ENCODE measurements around the gene ISG20L2. TPM values are rescaled to one million over a fixed set of nuclear protein-coding genes. Genes with fewer than 3 reads are reported as not detected.

The ISG20L2 gene
- total RNA-seq, 2 experiments from 2014 or later = 48.4 to 65.2 TPM

DNA sequence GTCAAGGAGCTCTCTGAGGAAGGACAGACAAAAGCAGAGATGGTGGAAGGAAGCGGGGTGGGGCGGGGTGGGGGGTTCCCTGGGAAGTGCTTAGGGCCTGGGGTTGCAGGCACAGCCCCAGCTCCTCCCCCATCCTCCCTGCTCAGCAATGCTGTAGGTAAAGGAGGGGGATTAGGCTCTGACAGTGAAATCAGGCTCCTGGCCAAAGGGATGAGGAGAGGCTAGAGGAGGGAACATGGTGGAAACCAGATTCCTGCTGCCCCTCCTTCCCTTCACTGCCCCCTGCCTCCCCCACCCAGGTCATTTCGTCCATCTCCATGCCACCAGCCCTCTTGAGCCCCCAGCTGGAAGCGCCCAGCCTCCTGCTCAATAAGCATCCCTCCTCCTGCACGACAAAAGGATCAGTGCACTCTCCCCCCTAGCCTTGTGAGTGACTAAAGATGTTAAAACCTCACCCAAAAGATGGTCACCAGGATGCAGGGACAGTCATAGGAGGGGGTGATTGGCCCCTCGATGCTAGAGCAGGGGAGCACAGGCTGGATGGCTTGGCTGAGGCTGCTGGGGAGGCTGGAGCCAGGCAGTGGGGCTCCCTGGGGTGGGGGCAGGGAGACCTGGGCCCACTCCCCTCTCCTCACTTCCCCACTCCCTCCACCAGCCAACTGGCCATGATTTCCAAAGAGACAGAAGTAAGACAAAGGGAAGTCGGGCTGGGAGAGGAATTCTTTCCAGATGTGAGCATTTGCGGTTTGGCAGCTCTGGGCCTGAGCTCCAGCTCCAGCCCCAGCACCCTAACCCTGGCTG is 20.9 kb downstream of the ISG20L2 start:
- Mint-ChIP-seq H3K27me3 (peaks cover 18% of the 10 kb centered on the region), H3K27ac (no peak overlapping the region), H3K4me1 (peaks cover 24% of the 10 kb centered on the region), H3K9me3 (ENCODE audit: low read depth) (no peaks in the 10 kb centered on the region), H3K36me3 (ENCODE audit: low read depth) (no peaks in the 10 kb centered on the region), H3K4me3 (no peak overlapping the region)
- POLR2A ChIA-PET = interaction anchor here (0.6 kb wide), 1 partner anchor 21 kb away, joined by 5 read pairs; the partner anchor contains the start of gene ISG20L2
- CTCF ChIA-PET = interaction anchor here (1.0 to 11.2 kb wide), 14 partner anchors 8 to 167 kb away, joined by 3 to 186 read pairs (median 8); partner anchors contain the start of genes HAPLN2, ISG20L2 and METTL25B
- intact Hi-C loops (cut with DNase I, micrococcal nuclease) = loop anchor here in 1 of 2 experiments (2.0 to 5.0 kb wide), 2 partner anchors 17 to 80 kb away; no protein-coding TSS in a partner anchor
- ATAC-seq = no peak
- DNase-seq = no peak

DNA sequence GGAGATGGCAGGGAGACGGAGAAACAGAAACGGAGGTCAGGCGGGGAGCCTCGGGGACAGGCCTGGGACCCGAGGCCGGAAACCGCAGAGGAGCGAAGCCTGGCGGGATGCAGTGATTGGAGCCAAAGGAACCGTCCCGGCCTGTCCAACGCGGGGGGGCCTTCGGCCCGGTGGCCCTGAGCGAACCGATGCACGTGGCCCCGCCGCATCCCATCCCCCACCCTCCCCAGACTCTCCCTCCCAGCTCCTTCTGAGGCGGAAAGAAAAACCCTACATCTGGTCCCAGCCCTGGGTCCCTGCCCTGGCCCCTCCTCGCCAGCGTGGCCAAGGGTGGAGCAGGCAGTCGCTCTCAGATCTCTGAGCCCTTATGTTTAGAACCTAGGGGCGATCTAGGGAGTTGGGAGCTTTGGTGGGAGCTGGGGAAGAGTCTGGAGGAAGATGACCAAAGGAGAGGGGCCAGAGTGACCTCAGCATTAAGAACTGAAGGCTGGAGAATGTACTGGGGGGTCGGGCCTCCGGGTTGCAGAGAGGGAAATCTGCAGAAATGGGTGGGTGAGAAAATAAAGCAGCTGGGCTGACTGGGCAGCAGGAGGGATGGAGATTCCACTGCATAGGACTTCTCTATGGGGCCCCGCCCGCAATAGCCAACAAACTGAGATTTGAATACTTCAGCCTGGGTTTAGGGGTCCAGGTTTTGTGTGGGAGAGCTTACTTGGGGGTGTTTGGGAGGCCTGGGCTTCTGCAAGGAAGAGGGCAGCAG is 21.7 kb downstream of the ISG20L2 start:
- intact Hi-C loops (cut with DNase I, micrococcal nuclease) = loop anchor here (1.0 to 5.0 kb wide), 6 partner anchors 18 to 82 kb away; partner anchors contain the start of genes ISG20L2 (in 1 of the 2) and METTL25B (in 1 of the 2)

GRCh38 chr1:156705918-156706656 is 22.5 kb downstream of the ISG20L2 start:
- peak; percentile 88 for DNase-seq
- Mint-ChIP-seq H3K27me3 (peaks cover 20% of the 10 kb centered on the region), H3K36me3 (ENCODE audit: low read depth) (no peaks in the 10 kb centered on the region), H3K4me1 (peaks cover 24% of the 10 kb centered on the region), H3K4me3 (peak overlapping the region; percentile 71), H3K9me3 (ENCODE audit: low read depth) (no peaks in the 10 kb centered on the region), H3K27ac (peak overlapping the region; percentile 58)
- ATAC-seq = peak; percentile 80
- ChIA-PET CTCF (interaction anchor here (0.6 to 11.2 kb wide), 30 partner anchors 8 to 260 kb away, joined by 3 to 186 read pairs (median 6); partner anchors contain the start of genes HAPLN2, HDGF, ISG20L2 and METTL25B), POLR2A (interaction anchor here (0.6 to 1.0 kb wide), 5 partner anchors 10 to 99 kb away, joined by 3 to 4 read pairs (median 3); partner anchors contain the start of genes ISG20L2 and METTL25B)
- intact Hi-C loops (cut with DNase I, micrococcal nuclease) = loop anchor here (1.0 to 5.0 kb wide), 8 partner anchors 17 to 81 kb away; partner anchors contain the start of genes ISG20L2 (in 1 of the 2) and METTL25B (in 1 of the 2)

More for the DNA sequence above, 21.7 kb downstream of the ISG20L2 start:
- POLR2A ChIA-PET = interaction anchor here (0.6 to 1.0 kb wide), 4 partner anchors 9 to 45 kb away, joined by 3 to 5 read pairs (median 4); partner anchors contain the start of genes ISG20L2 and METTL25B
- no peak for ATAC-seq
- Mint-ChIP-seq H3K27ac (no peak overlapping the region), H3K4me3 (peak overlapping the region; percentile 71), H3K36me3 (ENCODE audit: low read depth) (no peaks in the 10 kb centered on the region), H3K4me1 (peaks cover 24% of the 10 kb centered on the region), H3K9me3 (ENCODE audit: low read depth) (no peaks in the 10 kb centered on the region), H3K27me3 (peaks cover 20% of the 10 kb centered on the region)
- CTCF ChIA-PET = interaction anchor here (0.6 to 11.2 kb wide), 21 partner anchors 9 to 261 kb away, joined by 3 to 186 read pairs (median 8); partner anchors contain the start of genes HAPLN2, ISG20L2, METTL25B and NTRK1
- peak; percentile 41 for DNase-seq

GRCh38 chr1:156705321-156705917 is 23.1 kb downstream of the ISG20L2 start, which contains the start of gene CRABP2:
TSS of gene CRABP2 (minus strand) at chr1:156705583. CDS start at chr1:156705446, 137 bp downstream.
- Mint-ChIP-seq H3K36me3 (ENCODE audit: low read depth) (no peaks in the 10 kb centered on the region), H3K4me3 (peak within 1 kb of the TSS; percentile 71), H3K4me1 (peaks cover 24% of the 10 kb centered on the region), H3K27ac (peak within 1 kb of the TSS; percentile 58), H3K9me3 (ENCODE audit: low read depth) (no peaks in the 10 kb centered on the region), H3K27me3 (peaks cover 22% of the 10 kb centered on the region)
- intact Hi-C loops (cut with DNase I, micrococcal nuclease) = loop anchor here (1.0 to 5.0 kb wide), 4 partner anchors 16 to 78 kb away; no protein-coding TSS in a partner anchor
- peak; percentile 47 for DNase-seq
- peak; percentile 40 for ATAC-seq
- CTCF ChIA-PET = interaction anchor here (0.6 to 11.2 kb wide), 22 partner anchors 8 to 223 kb away, joined by 3 to 186 read pairs (median 8); partner anchors contain the start of genes HAPLN2, HDGF, ISG20L2 and METTL25B
- POLR2A ChIA-PET = interaction anchor here (0.6 to 0.8 kb wide), 2 partner anchors 15 to 100 kb away, joined by 3 to 4 read pairs; no protein-coding TSS in a partner anchor

- intact Hi-C loops (cut with DNase I, micrococcal nuclease) = loop anchor here (1.0 to 5.0 kb wide), 4 partner anchors 16 to 78 kb away; no protein-coding TSS in a partner anchor
- peak; percentile 48 for ATAC-seq
- Mint-ChIP-seq H3K36me3 (ENCODE audit: low read depth) (no peaks in the 10 kb centered on the region), H3K4me3 (peak overlapping the region; percentile 71), H3K9me3 (ENCODE audit: low read depth) (no peaks in the 10 kb centered on the region), H3K27ac (no peak overlapping the region), H3K27me3 (peaks cover 22% of the 10 kb centered on the region), H3K4me1 (peaks cover 24% of the 10 kb centered on the region)
- ChIA-PET POLR2A (no interaction called here), CTCF (interaction anchor here (0.6 to 11.2 kb wide), 19 partner anchors 9 to 223 kb away, joined by 3 to 186 read pairs (median 8); partner anchors contain the start of genes HAPLN2, HDGF, ISG20L2 and METTL25B)
- DNase-seq = peak; percentile 81
Observed at GRCh38 chr1:156704930-156705320, 23.6 kb downstream of the ISG20L2 start.

DNA sequence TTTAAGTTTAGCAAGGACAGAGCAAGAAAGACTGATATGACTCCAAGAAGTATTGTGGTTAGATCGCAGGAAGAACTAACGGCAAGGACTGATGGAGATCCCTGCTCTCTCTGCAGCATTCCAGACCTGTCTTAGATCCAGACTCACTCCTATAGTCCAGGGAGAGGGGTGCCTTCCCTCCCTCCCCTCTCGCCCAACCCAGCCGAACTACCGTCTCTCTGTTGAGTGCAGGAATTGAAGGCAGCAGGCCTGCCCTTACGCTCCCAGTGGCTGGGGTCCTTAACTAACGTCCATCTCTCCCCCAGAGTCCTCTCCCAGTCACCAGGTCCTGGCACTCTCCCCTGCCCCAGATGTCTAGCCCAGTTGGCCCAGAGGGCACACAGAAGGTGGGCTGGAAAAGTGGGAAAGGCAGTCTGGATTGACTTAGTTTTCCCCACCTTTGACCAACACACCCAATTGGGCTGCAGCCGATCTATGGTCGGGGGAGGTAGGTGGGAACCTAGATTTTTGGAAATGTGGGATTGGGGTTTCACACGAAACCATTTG is 24.3 kb downstream of the ISG20L2 start:
- ATAC-seq (no peak), DNase-seq (no peak)
- H3K27ac Mint-ChIP-seq = no peak overlapping the region
- H3K9me3 Mint-ChIP-seq (ENCODE audit: low read depth) = no peaks in the 10 kb centered on the region
- H3K4me3 Mint-ChIP-seq = no peak overlapping the region
- H3K27me3 Mint-ChIP-seq = peaks cover 25% of the 10 kb centered on the region
- ChIA-PET POLR2A (no interaction called here), CTCF (interaction anchor here (0.6 to 11.2 kb wide), 7 partner anchors 15 to 127 kb away, joined by 3 to 186 read pairs (median 8); partner anchors contain the start of genes ISG20L2 and METTL25B)
- peaks cover 24% of the 10 kb centered on the region for H3K4me1 Mint-ChIP-seq
- H3K36me3 Mint-ChIP-seq (ENCODE audit: low read depth) = no peaks in the 10 kb centered on the region
- intact Hi-C loops (cut with DNase I, micrococcal nuclease) = no loop called here

DNA sequence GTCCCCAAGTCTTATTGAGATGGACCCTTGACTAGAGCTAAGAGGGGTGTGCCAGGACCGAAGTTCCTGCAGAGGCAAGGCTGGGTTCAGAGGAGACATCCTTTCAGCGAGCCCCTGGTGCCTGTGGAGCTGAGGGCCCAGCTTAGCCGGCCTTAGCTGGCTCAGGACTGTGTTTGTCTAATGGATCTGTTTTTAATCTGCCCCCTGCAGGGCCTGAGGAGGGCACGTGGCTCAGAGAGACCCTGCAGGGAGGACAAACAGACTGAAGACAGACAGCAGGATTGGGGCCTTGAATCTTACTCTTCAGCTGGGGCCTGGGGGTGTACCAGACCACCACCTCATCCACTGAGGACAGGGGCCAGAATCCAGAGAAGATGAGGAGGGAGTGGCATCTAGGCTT is 24.8 kb downstream of the ISG20L2 start:
- Mint-ChIP-seq H3K27me3 (peaks cover 29% of the 10 kb centered on the region), H3K9me3 (ENCODE audit: low read depth) (no peaks in the 10 kb centered on the region), H3K4me1 (peaks cover 24% of the 10 kb centered on the region), H3K4me3 (no peak overlapping the region), H3K27ac (no peak overlapping the region), H3K36me3 (ENCODE audit: low read depth) (no peaks in the 10 kb centered on the region)
- POLR2A ChIA-PET = no interaction called here
- DNase-seq (no peak), ATAC-seq (no peak)
- intact Hi-C loops (cut with DNase I, micrococcal nuclease) = no loop called here
- CTCF ChIA-PET = interaction anchor here (1.3 to 11.2 kb wide), 3 partner anchors 14 to 45 kb away, joined by 3 to 186 read pairs (median 110); partner anchors contain the start of genes ISG20L2 and METTL25B

- POLR2A ChIA-PET = no interaction called here
- CTCF ChIA-PET = interaction anchor here (1.3 to 11.2 kb wide), 3 partner anchors 14 to 44 kb away, joined by 3 to 186 read pairs (median 110); partner anchors contain the start of genes ISG20L2 and METTL25B
- H3K4me3 Mint-ChIP-seq = no peak overlapping the region
Observed at GRCh38 chr1:156703336-156703735, 25.2 kb downstream of the ISG20L2 start.

DNA sequence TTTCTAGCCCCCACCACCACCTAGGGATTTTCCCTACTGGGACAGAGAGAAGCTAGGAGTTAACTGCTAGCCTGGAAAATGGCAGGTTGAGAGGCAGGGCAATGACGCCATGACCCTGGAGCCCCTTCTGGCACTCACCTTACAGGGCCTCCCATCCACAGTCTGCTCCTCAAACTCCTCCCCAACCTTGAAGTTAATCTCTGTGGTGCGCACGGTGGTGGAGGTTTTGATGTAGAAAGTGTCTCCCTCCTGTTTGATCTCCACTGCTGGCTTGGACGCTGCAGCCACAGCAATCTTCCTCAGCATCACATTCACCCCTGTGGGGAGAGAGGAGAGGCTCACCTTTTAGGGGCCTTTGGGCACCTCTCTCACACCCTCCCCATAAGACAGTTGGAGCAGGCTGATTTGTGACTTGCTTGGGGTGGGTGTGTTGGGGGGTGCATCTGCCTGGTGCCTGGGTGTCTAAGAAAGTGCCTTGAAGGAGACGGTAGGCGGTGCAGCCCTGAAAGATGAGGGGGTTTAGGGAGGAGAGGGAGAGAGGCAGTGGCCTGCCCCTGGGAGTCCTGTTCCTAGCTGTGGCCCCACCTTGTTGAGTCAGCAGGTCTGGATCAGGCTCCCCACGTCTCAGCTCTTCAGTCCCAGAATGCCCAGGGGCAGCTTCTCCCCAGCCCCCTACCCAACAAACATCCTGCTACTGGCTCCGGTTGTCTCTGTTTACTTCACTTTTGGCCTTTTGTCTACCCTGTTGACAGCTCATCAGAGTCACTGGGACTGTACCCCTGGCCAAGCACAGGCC is 27.6 kb downstream of the ISG20L2 start:
- Mint-ChIP-seq H3K27ac (no peak overlapping the region), H3K4me1 (peaks cover 13% of the 10 kb centered on the region), H3K9me3 (ENCODE audit: low read depth) (no peaks in the 10 kb centered on the region), H3K36me3 (ENCODE audit: low read depth) (no peaks in the 10 kb centered on the region), H3K27me3 (peaks cover 36% of the 10 kb centered on the region), H3K4me3 (no peak overlapping the region)
- ATAC-seq (no peak), DNase-seq (no peak)
- ChIA-PET POLR2A (no interaction called here), CTCF (interaction anchor here (0.7 to 11.2 kb wide), 4 partner anchors 12 to 73 kb away, joined by 3 to 186 read pairs (median 56); partner anchors contain the start of genes ISG20L2 and METTL25B)
- intact Hi-C loops (cut with DNase I, micrococcal nuclease) = no loop called here

More at GRCh38 chr1:156703336-156703735, 25.2 kb downstream of the ISG20L2 start:
- DNase-seq = no peak
- intact Hi-C loops (cut with DNase I, micrococcal nuclease) = no loop called here
- Mint-ChIP-seq H3K9me3 (ENCODE audit: low read depth) (no peaks in the 10 kb centered on the region), H3K4me1 (peaks cover 24% of the 10 kb centered on the region), H3K36me3 (ENCODE audit: low read depth) (no peaks in the 10 kb centered on the region), H3K27ac (no peak overlapping the region), H3K27me3 (peaks cover 29% of the 10 kb centered on the region)
- ATAC-seq = no peak

Measured in activated CD4-positive, alpha-beta T cell treated with anti-CD3 and anti-CD28 coated beads for 36 hours (primary cell).